PC-3 (cell line): ENCODE results near the gene SYNGR3.

Source experiments
- EZH2 ChIP-seq: fragments of 300-600 bp; sonication (generic); IDR thresholded peaks from one replicate; pipeline ENCODE4 v1.6.1; 2017; ENCODE audit warnings: antibody characterized with exemption, mild to moderate bottlenecking, low read length; ENCODE audit not compliant: unreplicated experiment
- EZH2phosphoT487 ChIP-seq: fragments of 300-600 bp; sonication (generic); IDR thresholded peaks from 2 replicates; pipeline ENCODE4 v1.6.1; 2018; ENCODE audit warnings: mild to moderate bottlenecking, antibody characterized with exemption, low read length, borderline replicate concordance
- TF ChIP-seq, protein P1 (sequence below): fragments of 300-600 bp; sonication (generic); conservative IDR thresholded peaks from 2 replicates; pipeline ENCODE4 v1.5.1; 2017; ENCODE audit warnings: antibody characterized with exemption, low read depth, mild to moderate bottlenecking, low read length

DNA sequence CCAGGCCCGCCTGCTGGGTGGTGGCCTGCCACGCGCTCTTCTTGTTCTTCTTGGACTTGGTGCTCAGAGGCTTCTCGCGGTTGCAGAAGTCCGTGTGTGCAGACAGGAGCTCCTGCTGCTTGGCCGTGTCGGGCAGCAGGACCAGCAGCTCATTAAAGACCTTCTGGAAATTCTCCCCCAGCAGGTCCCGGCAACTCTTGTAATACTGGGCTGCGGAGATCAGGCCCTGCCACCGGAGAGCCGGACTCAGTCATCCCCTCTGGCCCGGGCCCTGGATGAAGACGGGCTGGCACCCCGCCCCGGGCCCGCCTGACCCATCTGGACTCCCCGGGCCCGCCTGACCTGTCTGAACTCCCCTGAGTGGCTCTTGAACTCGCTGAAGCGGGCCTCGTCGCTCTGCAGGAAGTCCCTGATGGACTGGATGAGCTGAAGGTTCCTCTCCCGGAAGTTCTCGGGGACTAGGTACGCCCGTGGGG lies 8.6 kb downstream of the SYNGR3 start:
- TF ChIP-seq, protein P1, sequence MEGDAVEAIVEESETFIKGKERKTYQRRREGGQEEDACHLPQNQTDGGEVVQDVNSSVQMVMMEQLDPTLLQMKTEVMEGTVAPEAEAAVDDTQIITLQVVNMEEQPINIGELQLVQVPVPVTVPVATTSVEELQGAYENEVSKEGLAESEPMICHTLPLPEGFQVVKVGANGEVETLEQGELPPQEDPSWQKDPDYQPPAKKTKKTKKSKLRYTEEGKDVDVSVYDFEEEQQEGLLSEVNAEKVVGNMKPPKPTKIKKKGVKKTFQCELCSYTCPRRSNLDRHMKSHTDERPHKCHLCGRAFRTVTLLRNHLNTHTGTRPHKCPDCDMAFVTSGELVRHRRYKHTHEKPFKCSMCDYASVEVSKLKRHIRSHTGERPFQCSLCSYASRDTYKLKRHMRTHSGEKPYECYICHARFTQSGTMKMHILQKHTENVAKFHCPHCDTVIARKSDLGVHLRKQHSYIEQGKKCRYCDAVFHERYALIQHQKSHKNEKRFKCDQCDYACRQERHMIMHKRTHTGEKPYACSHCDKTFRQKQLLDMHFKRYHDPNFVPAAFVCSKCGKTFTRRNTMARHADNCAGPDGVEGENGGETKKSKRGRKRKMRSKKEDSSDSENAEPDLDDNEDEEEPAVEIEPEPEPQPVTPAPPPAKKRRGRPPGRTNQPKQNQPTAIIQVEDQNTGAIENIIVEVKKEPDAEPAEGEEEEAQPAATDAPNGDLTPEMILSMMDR: no peak
- TF ChIP-seq EZH2phosphoT487 (no peak), EZH2 (no peak)
